A673 (cell line): ENCODE results near the gene CHCHD6. TPM values are rescaled to one million over a fixed set of nuclear protein-coding genes. Genes with fewer than 3 reads are reported as not detected.

Experiments used
- BruUV-seq: library from RNA; stranded (reverse); fragments of 400-500 nt; replicated peaks from 2 replicates; lab custom pipeline; 2021; lab: Mats Ljungman, UMichigan
- CTCF ChIA-PET: fragments of 300-600 bp; sonication (Branson Sonifier 250); formaldehyde crosslinking; loops from one replicate; lab custom pipeline; 2022; ENCODE audit warnings: antibody characterized with exemption; lab: Charles Lee
- POLR2A ChIA-PET: fragments of 300-600 bp; sonication (Branson Sonifier 250); formaldehyde crosslinking; loops from one replicate; lab custom pipeline; 2022; ENCODE audit warnings: antibody characterized with exemption; ENCODE audit not compliant: low non-redundant PET; lab: Charles Lee
- DNase-seq: peaks from one replicate; pipeline ENCODE4 v3.0.0-alpha.2; 2015; ENCODE audit warnings: low spot score
- H3K27ac ChIP-seq: fragments of 200-600 bp; sonication (generic); 2 replicates; pipeline ENCODE4 v1.5.1; 2016; ENCODE audit warnings: mixed run types, low read depth, mild to moderate bottlenecking, mixed read lengths, antibody characterized with exemption, low read length; ENCODE audit not compliant: poor library complexity, severe bottlenecking
- H3K27me3 ChIP-seq: fragments of 200-600 bp; sonication (generic); replicated peaks from 2 replicates; pipeline ENCODE4 v1.6.1; 2017; ENCODE audit warnings: mixed run types, low read depth, mild to moderate bottlenecking, mixed read lengths, antibody characterized with exemption, low read length; ENCODE audit not compliant: insufficient read depth, poor library complexity
- H3K36me3 ChIP-seq: fragments of 200-600 bp; sonication (generic); 2 replicates; pipeline ENCODE4 v1.6.1; 2016; ENCODE audit warnings: mixed run types, mild to moderate bottlenecking, mixed read lengths, antibody characterized with exemption, low read length; ENCODE audit not compliant: insufficient read depth, poor library complexity, severe bottlenecking
- H3K4me1 ChIP-seq: fragments of 200-600 bp; sonication (generic); 2 replicates; pipeline ENCODE4 v1.6.1; 2017; ENCODE audit warnings: mixed run types, mild to moderate bottlenecking, mixed read lengths, antibody characterized with exemption, low read length; ENCODE audit not compliant: insufficient read depth, poor library complexity, severe bottlenecking
- H3K4me3 ChIP-seq: fragments of 200-600 bp; sonication (generic); 2 replicates; pipeline ENCODE4 v1.5.1; 2016; ENCODE audit warnings: low read depth, mixed run types, mild to moderate bottlenecking, mixed read lengths, low read length; ENCODE audit not compliant: poor library complexity, severe bottlenecking
- H3K9me3 ChIP-seq: fragments of 200-600 bp; sonication (generic); 2 replicates; pipeline ENCODE4 v1.6.1; 2016; ENCODE audit warnings: mixed run types, low read depth, mild to moderate bottlenecking, mixed read lengths, antibody characterized with exemption, low read length; ENCODE audit not compliant: poor library complexity, severe bottlenecking
- CTCF ChIP-seq: fragments of 300-800, 200-600 bp; sonication (generic); conservative IDR thresholded peaks from 2 replicates; pipeline ENCODE4 v1.5.1; 2017; ENCODE audit warnings: low read depth, mild to moderate bottlenecking, antibody characterized with exemption, low read length, moderate library complexity, mixed read lengths
- EZH2 ChIP-seq: fragments of 200-600 bp; sonication (generic); IDR thresholded peaks from 2 replicates; pipeline ENCODE4 v1.6.1; 2017; ENCODE audit warnings: borderline replicate concordance, low read depth, mild to moderate bottlenecking, mixed read lengths, antibody characterized with exemption, low read length; ENCODE audit not compliant: poor library complexity, severe bottlenecking
- intact Hi-C: fragments of 100-400 bp; cut with micrococcal nuclease; formaldehyde crosslinking; loops from one replicate; pipeline ENCODE4 v1.10.0; 2022; ENCODE audit not compliant: unreplicated experiment
- total RNA-seq: library from RNA; stranded (reverse); gene quantifications from 2 replicates; pipeline ENCODE4 v1.2.3, GENCODE V29; 2021

Gene CHCHD6
- total RNA-seq, 1 experiment from 2014 or later, result 23.3 TPM

- TF ChIP-seq CTCF, result no peak
- no peak for TF ChIP-seq EZH2
- no peak for DNase-seq
- no peak overlapping the region for H3K4me3 ChIP-seq
- ChIA-PET CTCF (no interaction called here), POLR2A (no interaction called here)
- no peaks in the 10 kb centered on the region for H3K36me3 ChIP-seq
- no peaks in the 10 kb centered on the region for H3K27me3 ChIP-seq
- intact Hi-C loops, result no loop called here
- H3K27ac ChIP-seq, result no peak overlapping the region
- no peaks in the 10 kb centered on the region for H3K4me1 ChIP-seq
- H3K9me3 ChIP-seq, result no peaks in the 10 kb centered on the region
- BruUV-seq, result no TSS peak
Measured at GRCh38 chr3:126941721-126942270, 237.8 kb downstream of the CHCHD6 start.

GRCh38 chr3:126944089-126944965, 240.3 kb downstream of the CHCHD6 start:
- ChIA-PET CTCF (no interaction called here), POLR2A (no interaction called here)
- no TSS peak for BruUV-seq
- no peak for TF ChIP-seq CTCF
- no peak for TF ChIP-seq EZH2
- Histone ChIP-seq H3K27me3 (no peaks in the 10 kb centered on the region), H3K36me3 (no peaks in the 10 kb centered on the region), H3K4me3 (no peak overlapping the region), H3K4me1 (no peaks in the 10 kb centered on the region), H3K9me3 (no peaks in the 10 kb centered on the region), H3K27ac (no peak overlapping the region)
- intact Hi-C loops, result no loop called here
- DNase-seq, result no peak

- intact Hi-C loops, result no loop called here
- BruUV-seq, result no TSS peak
- H3K36me3 ChIP-seq, result no peaks in the 10 kb centered on the region
- H3K9me3 ChIP-seq, result no peaks in the 10 kb centered on the region
- no peak for TF ChIP-seq EZH2
- peak; percentile 22; the same call in 1 of the 2 replicates for TF ChIP-seq CTCF
- H3K4me1 ChIP-seq, result no peaks in the 10 kb centered on the region
- no peak overlapping the region for H3K27ac ChIP-seq
- H3K27me3 ChIP-seq, result no peaks in the 10 kb centered on the region
- POLR2A ChIA-PET, result no interaction called here
- DNase-seq, result no peak
- CTCF ChIA-PET, result no interaction called here
- no peak overlapping the region for H3K4me3 ChIP-seq
Measured at GRCh38 chr3:126945171-126945721, 241.2 kb downstream of the CHCHD6 start.
